ENCODE measurements around the gene SFMBT2. TPM values are rescaled to one million over a fixed set of nuclear protein-coding genes. Genes with fewer than 3 reads are reported as not detected.
"Not testable (repeated sequence)": the region's sequence is repeated elsewhere in the genome, so short reads cannot be mapped to it uniquely, and the experiment has no call there.

The SFMBT2 gene
- total and polyA plus RNA-seq, 10 donors = 4.4 to 47.7 (median 34.8) TPM

GRCh38 chr10:7194571-7194970, 216.3 kb downstream of the SFMBT2 start:
- TF ChIP-seq POLR2AphosphoS5 (IDR thresholded peaks at IDR 0.05) (no peak), POLR2A (IDR thresholded peaks at IDR 0.05) (no peak), CTCF (IDR thresholded peaks at IDR 0.05 in 8 of 11, conservative IDR thresholded peaks at IDR 0.05 in 3 of 11) (no peak)
- H3K9me3 ChIP-seq = peaks cover 0 to 20% (median 6%) of the 10 kb centered on the region in 8 donors
- intact Hi-C loops (cut with DNase I; ENCODE audit: low total_unique reads) = no loop called here
- H3K4me1 ChIP-seq = peaks cover 0 to 48% (median 18%) of the 10 kb centered on the region in 6 donors
- DNase-seq = no peak
- H3K4me3 ChIP-seq = no peak overlapping the region
- peaks cover 0 to 99% (median 46%) of the 10 kb centered on the region in 6 donors for H3K36me3 ChIP-seq
- WGBS, 5 donors = 91 to 97% (median 97%) methylated on average over 5 of the region's 5 CpGs
- H3K27ac ChIP-seq = no peak overlapping the region
- H3K27me3 ChIP-seq (replicated peaks in 1 of 7) = no peaks in the 10 kb centered on the region

GRCh38 chr10:7193369-7193768, 217.5 kb downstream of the SFMBT2 start:
- Histone ChIP-seq H3K4me3 (no peak overlapping the region), H3K27me3 (replicated peaks in 1 of 7) (no peaks in the 10 kb centered on the region), H3K9me3 (peaks cover 0 to 20% (median 6%) of the 10 kb centered on the region in 8 donors), H3K4me1 (peaks cover 0 to 56% (median 23%) of the 10 kb centered on the region in 6 donors), H3K27ac (peak overlapping the region in 7 of 8 donors; percentile 39 to 76 (median 67)), H3K36me3 (peaks cover 0 to 99% (median 39%) of the 10 kb centered on the region in 6 donors)
- no peak for TF ChIP-seq POLR2AphosphoS5 (IDR thresholded peaks at IDR 0.05)
- TF ChIP-seq CTCF (IDR thresholded peaks at IDR 0.05 in 8 of 11, conservative IDR thresholded peaks at IDR 0.05 in 3 of 11) = no peak
- TF ChIP-seq POLR2A (IDR thresholded peaks at IDR 0.05) = no peak
- no peak for DNase-seq
- 61 to 74% (median 71%) methylated on average over 7 of the region's 7 CpGs for WGBS, 5 donors
- intact Hi-C loops (cut with DNase I; ENCODE audit: low total_unique reads) = no loop called here

- H3K9me3 ChIP-seq = peaks cover 0 to 20% (median 6%) of the 10 kb centered on the region in 8 donors
- WGBS, 5 donors = 50 to 73% (median 62%) methylated on average over 9 to 10 of the region's 10 CpGs
- TF ChIP-seq CTCF (IDR thresholded peaks at IDR 0.05 in 8 of 11, conservative IDR thresholded peaks at IDR 0.05 in 3 of 11) = no peak
- TF ChIP-seq POLR2AphosphoS5 (IDR thresholded peaks at IDR 0.05) = peak in 1 of 3 donors; percentile 35
- no peak for TF ChIP-seq POLR2A (IDR thresholded peaks at IDR 0.05)
- intact Hi-C loops (cut with DNase I; ENCODE audit: low total_unique reads) = no loop called here
- DNase-seq = no peak
- peaks cover 0 to 99% (median 34%) of the 10 kb centered on the region in 6 donors for H3K36me3 ChIP-seq
- H3K4me1 ChIP-seq = peaks cover 0 to 61% (median 23%) of the 10 kb centered on the region in 6 donors
- H3K4me3 ChIP-seq = no peak overlapping the region
- H3K27me3 ChIP-seq (replicated peaks in 1 of 7) = no peaks in the 10 kb centered on the region
- H3K27ac ChIP-seq = peak overlapping the region; percentile 3 to 76 (median 60)
Measured at GRCh38 chr10:7192831-7193361, 217.9 kb downstream of the SFMBT2 start.

GRCh38 chr10:7192061-7192460, 218.8 kb downstream of the SFMBT2 start:
- 94 to 97% (median 95%) methylated on average over 9 of the region's 9 CpGs for WGBS, 5 donors
- TF ChIP-seq CTCF (IDR thresholded peaks at IDR 0.05 in 8 of 11, conservative IDR thresholded peaks at IDR 0.05 in 3 of 11) (no peak), POLR2AphosphoS5 (IDR thresholded peaks at IDR 0.05) (no peak), POLR2A (IDR thresholded peaks at IDR 0.05) (no peak)
- peaks cover 0 to 20% (median 6%) of the 10 kb centered on the region in 8 donors for H3K9me3 ChIP-seq
- intact Hi-C loops (cut with DNase I; ENCODE audit: low total_unique reads) = no loop called here
- no peak overlapping the region for H3K4me3 ChIP-seq
- peaks cover 0 to 69% (median 24%) of the 10 kb centered on the region in 6 donors for H3K4me1 ChIP-seq
- DNase-seq = no peak
- H3K27me3 ChIP-seq (replicated peaks in 1 of 7) = no peaks in the 10 kb centered on the region
- H3K27ac ChIP-seq = peak overlapping the region in 5 of 8 donors; percentile 3 to 76 (median 67)
- peaks cover 0 to 96% (median 27%) of the 10 kb centered on the region in 6 donors for H3K36me3 ChIP-seq

- peak overlapping the region in 1 of 8 donors; percentile 16 for H3K27ac ChIP-seq
- intact Hi-C loops (cut with DNase I; ENCODE audit: low total_unique reads); DNase-seq; H3K27me3 ChIP-seq (replicated peaks in 1 of 7); H3K4me3 ChIP-seq: not testable (repeated sequence)
- peaks cover 0 to 75% (median 29%) of the 10 kb centered on the region in 6 donors for H3K4me1 ChIP-seq
- H3K36me3 ChIP-seq = peaks cover 0 to 88% (median 18%) of the 10 kb centered on the region in 6 donors
- H3K9me3 ChIP-seq = peaks cover 0 to 20% (median 6%) of the 10 kb centered on the region in 8 donors
- WGBS, 5 donors = 75 to 87% (median 82%) methylated on average over 5 of the region's 5 CpGs
Measured at GRCh38 chr10:7190772-7191171, 220.1 kb downstream of the SFMBT2 start.

Measured in spleen (tissue), 11 donors.